GM12872 (cell line): Measurements from ENCODE around the gene LYPD6B.
A peak's percentile ranks its signal among the peaks of the same experiment; 100 is the strongest.

Experiments used
- TF ChIP-seq, protein P1 (sequence below): IDR thresholded peaks from 3 replicates; pipeline ENCODE4 v1.5.1; 2011; ENCODE audit warnings: low read depth, mild to moderate bottlenecking, low read length, moderate library complexity; ENCODE audit not compliant: insufficient read depth

Gene LYPD6B

DNA sequence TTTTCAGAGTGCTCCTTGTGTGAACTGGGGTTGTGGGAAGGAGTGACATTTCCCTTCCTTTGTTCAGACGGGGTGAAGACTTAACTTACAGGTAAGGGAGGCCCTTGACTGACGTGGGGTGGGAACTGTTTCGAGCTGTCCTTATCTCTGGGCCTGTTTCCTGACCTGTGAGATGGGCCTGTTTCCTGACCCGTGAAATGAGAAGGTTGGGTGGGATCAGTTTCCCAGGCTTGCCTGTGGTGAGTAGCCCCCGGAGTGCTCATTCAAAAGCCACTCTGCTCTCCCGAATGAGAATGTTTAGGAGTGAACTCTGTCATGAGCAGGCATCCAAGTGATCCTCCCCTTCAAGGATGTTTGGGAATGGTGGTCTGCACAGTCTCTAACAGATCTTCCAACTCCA is 4.1 kb upstream of the LYPD6B start:
- TF ChIP-seq, protein P1, sequence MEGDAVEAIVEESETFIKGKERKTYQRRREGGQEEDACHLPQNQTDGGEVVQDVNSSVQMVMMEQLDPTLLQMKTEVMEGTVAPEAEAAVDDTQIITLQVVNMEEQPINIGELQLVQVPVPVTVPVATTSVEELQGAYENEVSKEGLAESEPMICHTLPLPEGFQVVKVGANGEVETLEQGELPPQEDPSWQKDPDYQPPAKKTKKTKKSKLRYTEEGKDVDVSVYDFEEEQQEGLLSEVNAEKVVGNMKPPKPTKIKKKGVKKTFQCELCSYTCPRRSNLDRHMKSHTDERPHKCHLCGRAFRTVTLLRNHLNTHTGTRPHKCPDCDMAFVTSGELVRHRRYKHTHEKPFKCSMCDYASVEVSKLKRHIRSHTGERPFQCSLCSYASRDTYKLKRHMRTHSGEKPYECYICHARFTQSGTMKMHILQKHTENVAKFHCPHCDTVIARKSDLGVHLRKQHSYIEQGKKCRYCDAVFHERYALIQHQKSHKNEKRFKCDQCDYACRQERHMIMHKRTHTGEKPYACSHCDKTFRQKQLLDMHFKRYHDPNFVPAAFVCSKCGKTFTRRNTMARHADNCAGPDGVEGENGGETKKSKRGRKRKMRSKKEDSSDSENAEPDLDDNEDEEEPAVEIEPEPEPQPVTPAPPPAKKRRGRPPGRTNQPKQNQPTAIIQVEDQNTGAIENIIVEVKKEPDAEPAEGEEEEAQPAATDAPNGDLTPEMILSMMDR, result no peak

DNA sequence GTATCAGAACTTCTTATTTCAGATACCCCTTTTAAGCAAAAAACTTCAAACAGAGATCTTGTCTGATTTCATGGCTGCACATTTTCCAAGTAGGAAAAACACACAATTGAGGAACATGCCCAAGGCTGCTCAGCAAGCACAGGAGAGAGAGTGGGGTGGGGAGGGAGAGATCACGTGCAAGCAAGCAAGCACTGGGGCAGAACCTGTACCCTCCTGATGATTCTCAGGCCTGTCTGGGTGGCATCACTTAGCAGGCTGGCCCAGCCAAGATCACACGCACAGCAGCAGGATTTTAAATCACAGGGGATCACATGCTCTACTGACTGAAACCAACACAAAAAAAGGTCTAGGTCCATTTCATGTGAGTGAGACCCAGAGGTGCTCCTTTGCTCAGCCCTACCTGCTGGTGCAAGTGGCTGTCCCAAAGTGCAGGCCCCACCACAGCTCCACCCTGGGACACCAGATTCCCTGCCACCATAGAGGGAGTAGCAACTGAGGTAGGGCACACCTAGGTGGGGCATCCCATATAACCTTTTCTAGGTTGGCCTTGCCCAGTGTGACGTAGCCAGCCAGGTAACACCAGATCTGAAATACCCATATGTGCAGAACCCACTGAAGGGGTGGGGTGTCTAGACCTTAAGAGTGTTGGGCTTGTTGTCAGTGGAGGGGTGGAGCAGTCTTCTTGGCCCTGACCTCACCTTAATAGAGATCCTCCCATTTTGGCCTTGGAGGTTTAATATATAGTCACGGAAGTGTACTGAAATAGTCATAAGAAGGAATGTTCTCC is 1.8 kb upstream of the LYPD6B start:
- TF ChIP-seq, protein P1, result no peak

DNA sequence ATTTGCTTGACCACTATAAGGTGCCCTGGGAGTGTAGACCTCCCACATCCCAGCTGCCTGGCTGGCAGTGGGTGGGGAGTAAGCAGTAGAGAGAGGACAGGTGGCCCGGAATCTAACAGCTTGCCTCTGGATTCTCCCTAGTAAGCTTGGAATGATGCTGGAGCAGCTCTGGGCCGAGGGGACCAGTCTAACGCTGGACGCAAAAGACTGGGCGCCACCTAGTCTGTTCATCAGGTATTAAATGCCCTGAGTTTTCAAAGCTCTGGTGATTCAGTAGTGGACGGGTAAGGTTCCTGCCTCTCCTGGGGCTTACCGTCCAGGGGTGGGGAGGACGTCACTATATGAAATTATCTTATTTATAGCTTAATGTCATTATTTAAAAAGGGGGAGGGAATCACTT is 648 bp upstream of the LYPD6B start:
- TF ChIP-seq, protein P1, result no peak

DNA sequence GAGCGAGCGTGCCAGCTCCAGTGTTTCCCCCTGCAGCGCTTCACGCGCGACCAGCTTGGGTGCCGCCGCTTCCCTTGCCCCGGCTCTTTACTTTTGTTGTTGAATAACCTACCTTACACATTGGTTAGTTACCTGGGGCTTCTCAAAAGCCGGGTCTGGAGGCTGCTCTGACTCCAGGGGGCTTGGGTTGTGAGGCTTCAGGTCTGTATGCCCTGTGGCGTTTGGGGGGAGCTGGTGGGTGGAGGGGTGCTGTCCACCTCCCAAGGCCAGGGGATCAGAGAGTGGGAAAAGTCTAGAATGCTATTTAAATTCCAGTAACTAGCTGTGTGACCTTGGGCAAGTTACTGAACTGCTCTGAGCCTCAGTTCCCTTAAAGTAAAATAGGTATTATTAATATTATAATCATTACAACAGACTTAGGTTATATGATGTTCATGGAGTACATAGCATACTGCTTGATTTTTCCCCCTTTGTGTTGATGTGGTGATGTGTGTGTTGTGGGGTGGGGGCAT is 770 bp downstream of the LYPD6B start:
- TF ChIP-seq, protein P1, result no peak

DNA sequence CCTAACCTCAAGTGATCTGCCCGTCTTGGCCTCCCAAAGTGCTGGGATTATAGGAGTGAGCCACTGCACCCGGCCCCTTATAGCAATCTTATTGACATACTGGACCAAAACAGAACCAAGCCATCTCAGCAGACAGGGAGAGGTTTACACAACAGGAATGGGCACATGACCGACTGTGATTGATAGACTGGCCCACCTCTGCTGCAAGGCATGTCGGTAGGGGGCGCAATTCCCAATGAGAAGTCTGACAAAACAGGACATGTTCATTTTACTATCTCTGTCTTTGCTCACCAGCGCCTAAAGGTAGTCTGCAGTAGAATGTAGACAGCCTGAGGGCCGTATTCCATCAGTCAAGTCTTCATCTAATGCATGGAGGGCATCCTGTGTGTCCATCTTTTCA is 2.0 kb downstream of the LYPD6B start:
- TF ChIP-seq, protein P1, result peak; percentile 88

DNA sequence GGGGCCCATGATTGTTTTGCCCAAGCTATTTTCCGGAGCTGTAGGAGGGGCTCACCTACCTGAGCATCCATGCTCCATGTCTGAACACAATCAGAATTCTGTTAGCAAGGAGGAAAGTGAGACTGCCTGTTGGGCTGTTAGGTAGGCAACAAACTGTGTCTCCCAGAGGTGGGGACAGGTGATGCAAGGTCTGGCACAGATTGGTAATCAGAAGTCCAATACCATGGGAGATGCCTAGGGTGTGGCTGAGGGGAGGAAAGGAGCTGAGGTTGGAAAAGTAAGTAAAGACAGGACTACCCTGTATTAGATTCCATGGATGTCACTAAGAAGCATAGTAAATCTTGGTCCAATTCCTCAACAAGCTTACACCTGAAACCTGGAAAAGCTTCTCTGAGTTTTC is 3.0 kb downstream of the LYPD6B start:
- TF ChIP-seq, protein P1, result no peak

DNA sequence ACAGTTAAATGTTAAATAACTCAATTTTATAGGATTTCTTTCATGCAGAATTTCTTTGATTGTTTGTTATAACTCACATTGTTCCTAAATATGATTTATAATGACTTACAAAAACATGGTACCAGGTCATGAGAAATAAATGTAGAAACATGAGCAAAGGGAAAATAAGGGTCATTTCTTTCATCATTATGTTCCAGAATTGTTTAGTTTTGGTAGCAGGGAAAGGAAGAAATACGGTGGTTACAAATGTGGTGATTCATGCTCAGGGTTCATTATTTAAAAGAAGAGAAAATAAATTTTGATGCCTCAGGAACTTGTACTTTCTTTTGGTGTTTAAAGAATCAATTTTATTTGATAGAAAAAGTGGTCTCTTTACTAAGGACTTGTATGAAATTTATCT is 4.4 kb downstream of the LYPD6B start:
- TF ChIP-seq, protein P1, result no peak
